GM21447 (cell line): ENCODE results near the gene ADAMTS10.
"Not testable (repeated sequence)": the region's sequence is repeated elsewhere in the genome, so short reads cannot be mapped to it uniquely, and the experiment has no call there.

Experiments
- ATAC-seq: cut with Tn5 transposase; IDR thresholded peaks from one replicate; pipeline ENCODE4 v1.9.1; 2021; ENCODE audit not compliant: unreplicated experiment

ADAMTS10 gene

DNA sequence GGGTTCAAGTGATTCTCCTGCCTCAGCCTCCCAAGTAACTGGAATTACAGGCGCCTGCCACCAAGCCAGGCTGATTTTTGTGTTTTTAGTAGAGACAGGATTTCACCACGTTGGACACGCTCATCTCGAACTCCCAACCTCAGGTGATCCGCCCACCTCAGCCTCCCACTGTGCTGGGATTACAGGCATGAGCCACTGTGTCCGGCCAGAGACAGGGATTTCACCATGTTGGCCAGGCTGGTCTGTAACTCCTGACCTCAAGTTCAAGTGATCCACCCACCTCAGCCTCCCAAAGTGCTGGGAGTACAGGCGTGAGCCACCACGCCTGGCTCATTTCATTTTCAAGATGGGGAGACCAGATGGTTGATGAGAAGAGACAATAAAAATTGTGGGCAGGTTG is 45.6 kb downstream of the ADAMTS10 start:
- ATAC-seq: not testable (repeated sequence)

DNA sequence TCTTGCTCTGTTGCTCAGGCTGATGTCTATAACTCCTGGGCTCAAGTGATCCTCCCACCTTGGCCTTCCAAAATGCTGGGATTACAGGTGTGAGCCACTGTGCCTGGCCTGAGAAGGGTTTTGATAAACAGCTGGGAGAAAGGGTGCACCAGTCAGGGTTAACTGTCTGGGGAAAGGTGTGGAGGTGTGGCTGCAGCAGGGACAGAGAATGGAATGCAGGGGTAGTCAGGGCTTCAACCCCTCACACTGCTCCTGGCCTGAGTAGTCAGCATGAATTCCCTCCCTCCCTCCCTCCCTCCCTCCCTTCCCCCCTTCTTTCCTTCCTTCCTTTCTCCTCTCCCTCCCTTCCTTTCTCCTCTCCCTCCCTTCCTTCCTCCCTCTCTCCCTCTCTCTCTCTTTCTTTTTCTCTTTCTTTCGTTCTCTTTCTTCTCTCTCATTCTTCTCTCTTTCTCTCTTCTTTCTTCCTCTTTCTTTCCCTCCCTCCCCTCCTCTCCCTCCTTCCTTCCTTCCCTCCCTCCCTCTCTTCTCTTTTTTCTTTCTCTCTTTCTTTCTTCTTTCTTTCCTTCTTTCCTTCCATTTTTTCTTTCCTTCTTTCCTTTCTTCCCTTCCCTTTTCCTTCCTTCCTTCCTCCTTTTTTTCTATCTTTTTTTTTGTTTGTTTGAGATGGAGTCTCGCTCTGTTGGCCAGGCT is 49.3 kb downstream of the ADAMTS10 start:
- ATAC-seq: no peak

DNA sequence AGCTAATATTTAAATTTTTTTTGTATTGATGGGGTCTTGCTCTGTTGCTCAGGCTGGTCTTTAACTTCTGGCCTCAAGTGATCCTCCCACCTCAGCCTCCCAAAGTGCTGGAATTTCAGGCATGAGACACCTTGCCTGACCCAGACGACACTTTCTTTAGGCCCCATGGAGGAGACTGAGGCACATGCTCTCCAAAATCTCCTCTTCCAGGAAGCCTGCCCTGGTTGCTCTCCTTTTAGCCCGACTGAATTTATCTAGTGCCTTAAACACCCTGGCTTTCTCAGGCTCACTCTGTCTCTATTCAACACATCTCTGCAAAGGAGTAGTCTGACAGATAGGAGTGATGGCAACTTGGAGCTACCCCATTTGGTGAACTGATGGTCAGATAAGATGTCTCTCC is 52.2 kb downstream of the ADAMTS10 start:
- no peak for ATAC-seq

- ATAC-seq: no peak
These were observed 52.8 kb downstream of the ADAMTS10 start for GRCh38 chr19:8557642-8558238.

GRCh38 chr19:8553729-8554128 is 56.8 kb downstream of the ADAMTS10 start:
- not testable (repeated sequence) for ATAC-seq

DNA sequence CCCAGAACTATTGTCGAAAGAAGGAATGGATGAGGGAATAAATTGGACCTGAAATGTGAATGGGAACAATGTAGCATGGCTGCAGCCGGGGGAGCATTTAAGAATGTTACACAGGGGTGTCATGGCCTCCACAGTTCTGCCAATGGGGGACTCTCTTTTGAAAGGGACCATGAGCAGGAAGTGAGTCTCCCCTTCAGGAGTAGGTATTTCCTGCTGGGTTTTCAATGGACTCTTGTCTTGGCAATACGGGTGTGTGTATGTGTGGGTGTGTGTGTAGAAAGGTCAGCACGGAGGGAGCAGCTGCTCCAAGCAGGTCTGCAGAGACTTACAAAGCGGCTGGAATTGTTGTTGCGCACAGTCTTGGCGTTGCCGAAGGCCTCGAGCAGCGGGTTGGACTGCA is 57.7 kb downstream of the ADAMTS10 start:
- no peak for ATAC-seq

- no peak for ATAC-seq
These were observed 60.4 kb downstream of the ADAMTS10 start for GRCh38 chr19:8550070-8550469.

GRCh38 chr19:8545743-8546142 is 64.8 kb downstream of the ADAMTS10 start:
- ATAC-seq: no peak

- ATAC-seq: no peak
These were observed 66.3 kb downstream of the ADAMTS10 start for GRCh38 chr19:8544168-8544567.

GRCh38 chr19:8539621-8540149 is 70.8 kb downstream of the ADAMTS10 start:
- no peak for ATAC-seq

DNA sequence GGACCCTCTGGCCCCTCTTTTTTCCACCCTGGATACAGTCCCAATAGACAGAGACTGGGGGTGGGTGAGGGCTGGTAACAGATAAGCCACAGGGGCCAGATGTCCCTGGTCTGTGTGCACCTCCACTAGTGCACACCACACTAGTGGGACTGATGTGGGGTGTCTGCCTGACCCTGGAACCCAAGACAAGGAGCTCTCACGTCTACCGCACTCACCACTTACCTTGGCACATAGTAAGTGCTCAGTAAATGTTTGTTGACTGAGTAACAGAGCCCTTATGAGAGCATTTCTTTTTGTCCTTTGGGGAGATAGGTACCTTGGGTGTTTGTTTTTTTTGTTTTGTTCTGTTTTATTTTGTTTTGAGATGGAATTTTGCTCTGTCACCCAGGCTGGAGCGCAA is 73.4 kb downstream of the ADAMTS10 start:
- no peak for ATAC-seq

DNA sequence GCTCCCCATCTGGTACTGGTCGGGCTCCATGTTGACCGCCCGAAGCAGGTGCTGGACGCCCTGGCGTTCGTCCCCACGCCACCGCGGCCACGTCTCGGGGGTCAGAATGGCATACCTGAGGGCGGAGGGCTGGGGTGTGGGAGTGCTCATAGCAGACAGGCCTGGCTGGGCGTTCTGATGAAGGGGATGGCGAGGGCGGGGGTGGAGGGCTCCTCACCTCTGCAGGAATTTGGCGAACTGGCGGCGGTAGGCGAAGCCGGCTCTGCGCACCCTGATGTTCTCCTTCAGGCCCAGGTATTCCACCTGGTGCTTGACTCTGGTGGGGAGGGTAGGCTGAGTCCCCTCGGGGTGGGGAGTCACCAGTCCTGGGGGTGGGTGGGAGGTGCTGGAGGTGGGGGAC is 74.2 kb downstream of the ADAMTS10 start:
- ATAC-seq: no peak

- ATAC-seq: no peak
These were observed 78.3 kb downstream of the ADAMTS10 start for GRCh38 chr19:8532225-8532624.

DNA sequence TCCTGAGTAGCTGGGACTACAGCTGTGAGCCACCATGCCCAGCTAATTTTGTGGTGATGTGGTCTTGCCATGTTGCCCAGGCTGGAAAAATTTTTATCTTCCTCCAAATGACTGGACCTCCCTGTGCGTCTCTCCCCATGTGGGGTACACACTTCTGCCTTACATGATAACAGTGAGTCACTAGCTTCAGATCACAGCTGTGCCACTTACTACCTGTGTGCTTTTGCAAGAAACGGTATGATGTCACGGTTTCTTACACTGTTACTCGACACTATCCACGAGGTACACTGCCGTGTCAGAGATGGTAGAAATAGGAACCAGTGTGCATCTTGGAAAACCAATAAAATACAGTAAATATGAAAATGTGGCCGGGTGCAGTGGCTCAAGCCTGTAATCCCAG is 79.0 kb downstream of the ADAMTS10 start:
- ATAC-seq: no peak
